NCI-H460 (cell line): ENCODE data around the gene SAMD9L. TPM values are rescaled to one million over a fixed set of nuclear protein-coding genes. Genes with fewer than 3 reads are reported as not detected.
A peak's percentile ranks its signal among the peaks of the same experiment; 100 is the strongest.

Source experiments
- DNase-seq: peaks from one replicate; pipeline ENCODE4 v3.0.0-alpha.2; 2016; ENCODE audit warnings: low read depth; ENCODE audit errors: extremely low read depth
- polyA plus RNA-seq: library from polyadenylated mRNA; depleted of rRNA; stranded (reverse); fragments of >200 nt; gene quantifications from 2 replicates; pipeline ENCODE4 v1.2.3, GENCODE V29; 2014; cell fraction: nucleus; rRNA removed
- total RNA-seq: library from RNA; depleted of rRNA; stranded (reverse); fragments of >200 nt; shearing (Covaris generic); gene quantifications from 2 replicates; pipeline ENCODE4 v1.2.3, GENCODE V29; 2014; rRNA removed

Gene SAMD9L
- total RNA-seq, result 3.8 and 4.7 TPM in 2 replicates
- 2.1 and 2.6 TPM in 2 replicates for polyA plus RNA-seq

DNA sequence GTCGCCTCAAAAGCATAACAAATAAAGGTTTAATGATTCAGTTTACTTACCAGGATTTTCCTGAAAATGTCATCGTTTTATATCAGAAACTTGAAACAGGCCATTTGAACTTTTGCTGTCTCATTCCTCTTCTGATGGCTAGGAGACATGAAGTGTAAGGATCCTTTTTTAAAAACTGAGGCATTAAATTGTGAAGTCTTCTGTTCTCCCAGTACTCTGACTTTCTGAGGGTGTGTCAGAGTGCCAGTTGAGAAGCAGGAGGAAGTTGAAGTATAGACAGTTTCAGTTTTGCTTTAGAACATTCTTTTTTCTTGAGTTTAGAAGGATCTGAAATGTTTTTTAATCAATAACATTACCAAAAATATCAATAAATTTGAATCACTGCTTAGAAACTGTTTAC lies at the start of gene SAMD9L:
SAMD9L (minus strand) TSS at position 242 of the 400 bp plus-strand sequence. CDS start 12,414 bp downstream, outside the sequence.
- DNase-seq, result no peak

DNA sequence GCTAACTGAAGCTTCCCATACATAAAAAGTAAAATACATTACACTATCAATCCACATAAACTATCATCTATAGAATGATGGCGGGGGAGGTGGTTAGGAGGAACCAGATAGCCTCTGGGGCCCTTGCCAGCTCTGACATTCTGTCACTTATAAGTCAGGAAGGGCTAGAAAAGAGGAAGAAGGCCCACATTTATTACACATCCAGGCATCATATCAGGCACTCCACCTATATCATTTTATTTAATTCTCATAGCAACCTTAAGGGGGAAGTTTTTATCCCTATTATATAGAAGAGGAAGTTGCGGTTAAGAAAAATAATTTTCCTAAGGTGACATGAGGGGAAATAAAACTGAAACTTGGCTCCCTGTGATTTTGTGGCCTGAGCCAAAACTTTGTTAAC lies 48.2 kb upstream of the SAMD9L start:
- DNase-seq, result no peak

- DNase-seq, result no peak
Observed at GRCh38 chr7:93194386-93194785, 46.2 kb upstream of the SAMD9L start.

- no peak for DNase-seq
Observed at GRCh38 chr7:93188870-93189634, 40.9 kb upstream of the SAMD9L start.

DNA sequence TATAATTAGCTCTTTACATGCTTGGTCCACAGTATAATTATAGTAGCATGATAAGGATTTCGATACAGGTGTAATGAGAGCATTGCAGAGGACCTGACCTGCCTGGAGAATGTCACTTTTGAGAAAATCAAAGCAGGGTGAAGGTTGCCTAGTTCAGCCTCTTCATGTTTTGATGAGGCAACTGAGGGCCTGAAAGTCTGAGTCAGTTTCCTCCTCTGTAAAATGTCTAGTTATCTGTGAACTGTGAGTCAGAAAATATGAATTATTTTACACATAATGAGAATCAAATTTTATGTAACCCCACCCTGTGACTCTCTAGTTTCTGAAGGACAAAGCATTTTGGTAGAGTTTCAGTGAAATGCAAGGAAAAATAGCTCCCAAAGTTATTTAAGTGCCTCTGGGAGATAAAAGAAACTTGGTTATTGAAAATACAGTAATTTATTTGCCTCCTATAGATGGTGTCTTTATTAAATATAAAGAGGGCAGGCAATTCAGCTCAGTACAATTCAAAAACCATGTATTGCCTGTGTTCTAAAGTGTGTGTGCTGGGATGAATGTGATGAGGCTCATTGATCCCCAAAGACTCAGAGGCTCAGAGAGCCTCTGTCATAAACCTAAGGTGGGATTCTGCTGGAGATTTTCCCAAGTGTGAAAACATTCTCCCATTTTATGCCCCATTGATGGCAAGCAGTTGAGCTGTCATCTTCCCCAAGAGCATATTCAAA lies 37.3 kb upstream of the SAMD9L start:
- no peak for DNase-seq

DNA sequence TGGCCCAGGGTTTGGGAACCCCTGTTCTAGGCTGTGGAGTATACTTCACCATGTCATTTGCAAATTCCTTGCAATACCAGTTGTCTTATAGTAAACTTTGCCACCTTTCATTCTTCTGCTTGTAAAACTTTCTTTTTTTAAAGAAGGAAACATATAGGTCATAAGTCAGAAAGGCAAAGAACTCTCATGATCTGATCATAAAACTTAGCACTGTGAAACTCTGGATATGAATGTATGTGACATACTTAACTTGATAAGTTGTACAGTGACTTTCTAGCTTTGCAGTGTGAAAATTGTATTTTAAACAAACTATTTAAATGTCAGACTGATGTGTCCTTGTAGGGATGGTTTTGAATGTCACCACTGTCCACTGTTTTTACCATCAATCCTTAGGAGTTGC lies 31.0 kb upstream of the SAMD9L start:
- no peak for DNase-seq

GRCh38 chr7:93178213-93178612 lies 30.0 kb upstream of the SAMD9L start:
- DNase-seq, result no peak

- no peak for DNase-seq
Observed at GRCh38 chr7:93176992-93177580, 28.9 kb upstream of the SAMD9L start.

- no peak for DNase-seq
Observed at GRCh38 chr7:93175219-93175618, 27.0 kb upstream of the SAMD9L start.

- DNase-seq, result no peak
Observed at GRCh38 chr7:93172683-93173082, 24.5 kb upstream of the SAMD9L start.

GRCh38 chr7:93171606-93172226 lies 23.5 kb upstream of the SAMD9L start:
- no peak for DNase-seq

GRCh38 chr7:93165447-93165846 lies 17.3 kb upstream of the SAMD9L start:
- no peak for DNase-seq

DNA sequence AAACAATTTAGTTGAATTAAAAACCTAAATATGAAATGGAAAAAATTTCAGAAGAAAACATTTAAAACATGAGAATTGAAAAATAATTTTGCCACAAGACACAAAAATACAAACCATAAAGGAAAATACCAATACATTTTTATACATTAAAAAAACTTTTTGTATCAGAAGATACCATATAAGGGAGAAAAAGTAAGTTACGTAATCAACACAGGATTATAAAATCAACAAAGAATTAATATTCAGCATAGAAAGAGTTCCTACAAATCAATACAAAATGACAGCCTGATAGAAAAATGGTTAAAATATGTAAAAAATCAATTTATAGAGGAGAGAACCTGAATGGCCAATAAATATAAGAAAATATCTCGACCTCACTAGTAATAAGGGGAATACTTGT lies 16.6 kb upstream of the SAMD9L start:
- no peak for DNase-seq

- DNase-seq, result no peak
Observed at GRCh38 chr7:93161181-93161762, 13.1 kb upstream of the SAMD9L start.

DNA sequence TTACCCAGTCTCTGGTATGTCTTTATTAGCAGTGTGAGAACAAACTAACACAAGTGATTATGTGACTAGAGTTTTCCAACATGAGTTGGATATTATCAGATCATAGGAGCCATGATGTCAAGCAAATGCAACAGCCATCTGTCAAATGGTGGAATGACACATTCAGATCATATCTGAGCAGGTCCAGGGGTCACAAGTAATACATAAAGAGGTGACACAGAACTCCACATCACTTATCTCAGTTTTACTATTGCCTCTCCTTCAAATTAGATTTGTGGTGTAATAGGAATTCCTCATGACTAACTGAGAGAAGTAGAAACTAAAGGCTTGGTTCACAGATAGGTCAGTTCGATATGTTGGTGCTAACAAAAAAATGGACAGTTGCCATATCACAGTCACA lies 12.2 kb upstream of the SAMD9L start:
- DNase-seq, result no peak

DNA sequence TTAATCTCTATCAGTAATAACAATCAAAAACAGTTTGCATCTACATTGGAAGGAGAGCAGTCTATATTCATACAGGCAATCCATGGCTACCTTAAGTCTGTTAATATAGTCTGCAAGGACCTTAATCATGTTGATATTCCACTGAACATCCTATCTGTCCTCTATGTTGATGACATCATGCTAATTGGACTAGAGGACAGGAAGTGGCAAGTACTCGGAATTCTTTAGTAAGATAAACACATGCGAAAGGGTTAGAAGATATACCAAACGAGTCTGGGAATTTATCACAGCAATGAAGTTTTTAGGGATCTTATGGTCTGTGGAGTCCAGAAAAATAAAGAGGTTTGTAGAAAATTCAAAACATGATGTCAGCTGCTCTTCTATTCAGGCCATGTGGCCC lies 11.3 kb upstream of the SAMD9L start:
- no peak for DNase-seq

DNA sequence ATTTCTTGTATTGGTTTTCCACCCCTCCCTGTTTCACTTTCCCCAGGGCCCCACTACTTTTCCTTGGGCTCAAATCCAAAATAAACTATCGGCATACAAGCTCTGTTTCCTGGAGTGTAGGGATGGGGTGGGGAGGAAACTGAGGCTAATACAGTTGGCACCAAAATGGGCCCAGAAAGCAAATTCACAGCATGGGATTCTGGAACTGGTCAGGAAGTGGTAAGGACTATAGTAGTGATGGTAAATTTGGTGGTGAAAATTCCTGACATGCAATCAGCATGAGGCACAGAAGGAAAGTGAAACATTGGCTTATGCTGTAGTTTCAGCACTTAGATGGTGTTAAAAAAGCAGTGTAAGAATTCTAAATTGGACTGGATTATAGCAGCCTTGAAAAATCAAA lies 8.7 kb upstream of the SAMD9L start:
- DNase-seq, result no peak

DNA sequence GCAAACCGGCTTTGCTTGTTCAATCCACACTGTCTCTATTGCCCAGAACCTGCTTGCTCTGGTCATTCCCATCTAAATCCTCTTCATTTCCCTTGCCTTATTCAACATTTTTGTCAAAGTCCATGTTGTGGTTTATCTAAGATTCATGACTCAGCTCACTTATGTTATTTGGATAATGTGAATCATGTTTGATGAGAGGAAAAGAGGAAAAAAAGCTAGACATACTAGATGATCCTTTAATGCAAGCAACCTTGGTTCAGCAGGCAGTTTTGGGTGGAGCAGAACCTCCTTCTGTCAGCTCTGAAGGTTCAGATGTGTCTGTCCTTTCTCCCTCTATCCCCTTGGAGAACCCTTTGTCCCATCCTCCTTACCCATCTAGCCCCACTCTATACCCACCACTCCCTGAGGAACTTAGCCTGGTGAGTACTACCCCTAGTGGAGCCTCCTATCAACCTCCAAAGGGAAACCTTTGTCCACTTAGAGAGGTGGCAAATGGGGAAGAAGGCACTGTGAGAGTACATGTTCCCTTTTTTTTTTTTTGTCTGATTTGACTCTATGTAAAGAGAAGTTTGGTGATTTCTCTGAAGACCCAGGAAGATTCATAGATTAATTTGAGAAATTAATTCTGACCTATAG lies 2.1 kb upstream of the SAMD9L start:
- no peak for DNase-seq

- no peak for DNase-seq
Observed at GRCh38 chr7:93148727-93149126, 542 bp upstream of the SAMD9L start.

- peak; percentile 8 for DNase-seq
Observed at GRCh38 chr7:93147363-93147762, 822 bp downstream of the SAMD9L start.
